NCI-H748 treated with DMSO at 0.1 percent for 48 hours (cell line): ENCODE measurements around the gene CACNA1S.

Experiments
- DNase-seq: peaks from one replicate; lab custom pipeline; 2025; lab: John Stamatoyannopoulos, UW

CACNA1S gene

DNA sequence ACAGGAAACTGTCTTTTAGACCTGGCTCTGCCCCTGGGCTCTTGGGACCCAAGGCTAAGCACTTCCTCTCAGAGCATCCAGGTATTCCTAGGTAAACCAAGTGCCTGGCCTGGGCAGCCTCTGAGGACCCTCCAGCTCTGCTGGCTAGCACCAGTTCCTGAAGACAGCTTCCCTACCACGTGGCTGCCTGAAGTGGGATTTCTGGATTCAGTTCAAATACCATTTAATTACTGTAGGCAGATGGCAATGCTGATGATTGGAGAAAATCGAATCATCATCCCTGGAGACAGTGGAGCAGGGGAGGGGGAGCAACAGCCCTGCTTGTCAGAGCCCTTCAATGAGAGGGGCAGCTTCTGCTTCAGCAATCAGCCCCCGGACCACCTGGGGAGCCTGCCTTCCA lies 100.6 kb downstream of the CACNA1S start:
- DNase-seq = no peak

DNA sequence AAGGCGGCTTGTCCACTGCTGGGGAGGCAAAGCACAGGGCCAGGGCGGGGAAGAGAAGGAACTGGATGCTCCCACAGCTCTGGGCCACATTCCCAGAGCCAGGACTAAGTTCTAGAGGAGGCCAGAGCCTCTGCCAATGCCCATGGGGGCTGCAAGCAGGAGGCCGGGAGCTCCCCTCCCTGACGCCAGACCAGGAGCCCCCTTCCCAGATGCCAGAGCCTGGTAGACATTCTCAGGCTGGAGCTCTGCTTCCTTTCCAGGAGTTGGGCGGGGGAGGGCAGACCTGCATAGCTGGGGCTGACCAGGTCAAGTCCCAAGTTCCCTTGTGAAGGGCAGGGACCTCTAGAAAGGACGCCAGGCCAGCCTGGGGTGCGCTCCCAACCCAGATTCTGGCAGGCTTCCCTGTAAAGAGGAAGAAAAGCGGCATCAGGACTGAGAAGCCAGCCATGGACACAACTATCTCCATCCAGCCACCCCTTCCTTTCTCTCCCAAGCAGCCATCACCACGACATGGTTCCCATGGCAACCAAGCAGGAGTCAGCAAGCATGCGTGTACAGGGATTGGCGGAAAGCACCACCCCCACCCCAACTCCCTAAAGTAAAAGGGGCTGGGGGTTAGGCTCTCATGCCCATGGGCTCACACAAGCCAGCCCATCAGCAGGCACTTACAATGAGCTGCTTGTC lies 102.1 kb downstream of the CACNA1S start:
- DNase-seq = no peak

- no peak for DNase-seq
These were observed 103.4 kb downstream of the CACNA1S start for GRCh38 chr1:201008666-201009360.

- no peak for DNase-seq
These were observed 104.7 kb downstream of the CACNA1S start for GRCh38 chr1:201007481-201007880.

DNA sequence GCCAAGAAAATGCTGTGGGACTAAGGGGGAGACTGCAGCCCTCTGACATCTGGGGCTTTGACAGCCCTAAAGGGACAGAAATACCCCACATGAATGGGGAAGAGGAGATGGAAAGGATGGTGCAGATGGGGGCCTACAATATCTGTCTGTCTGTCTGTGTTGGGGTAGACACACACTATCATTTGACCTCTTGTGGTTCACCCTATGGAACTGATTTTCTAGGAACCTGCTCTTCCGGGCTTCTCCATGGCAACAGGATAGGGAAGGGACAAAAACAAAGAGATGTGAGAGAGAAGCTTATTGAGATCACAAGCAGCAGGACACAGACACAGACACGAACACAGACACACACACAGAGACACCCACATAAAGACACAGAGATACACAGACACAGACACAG lies 105.8 kb downstream of the CACNA1S start:
- DNase-seq = no peak

DNA sequence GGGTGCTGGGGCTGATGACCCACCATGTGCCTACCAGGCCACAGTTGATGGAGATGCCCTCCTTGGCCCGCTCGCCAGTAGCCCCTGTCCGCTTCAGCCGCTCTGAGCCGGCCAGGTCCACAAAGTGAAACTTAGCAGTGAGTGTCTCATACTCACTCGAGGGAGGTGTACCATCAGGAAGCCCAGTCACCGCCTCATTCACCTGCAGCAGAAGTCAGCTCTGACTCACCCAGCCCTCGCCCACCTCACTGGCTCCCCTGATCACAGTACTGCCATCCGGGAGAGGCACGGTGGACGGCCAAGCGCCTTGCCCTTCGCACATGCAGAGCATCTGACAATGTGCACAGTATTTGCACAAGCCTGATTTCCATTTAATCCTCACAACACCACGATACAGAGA lies 107.5 kb downstream of the CACNA1S start:
- no peak for DNase-seq

DNA sequence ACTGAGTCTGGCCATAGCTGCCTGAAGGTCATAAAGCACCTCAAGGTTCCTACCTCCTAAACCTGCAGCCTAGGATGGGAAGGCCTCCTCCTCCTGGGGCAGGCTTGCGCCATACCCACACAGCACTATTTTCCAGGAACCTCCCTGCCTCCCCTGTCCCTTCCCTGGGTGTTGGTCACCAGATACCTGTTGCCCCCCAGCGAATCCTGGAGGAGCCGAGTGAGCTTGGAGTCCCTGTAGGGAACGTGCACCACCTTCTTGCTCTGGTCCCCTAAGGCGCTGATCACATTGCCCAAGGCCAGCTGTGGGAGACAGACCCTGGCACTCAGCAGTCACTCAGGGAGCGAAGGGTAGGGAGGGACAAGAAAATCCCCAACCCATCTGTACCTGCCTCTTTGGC lies 108.1 kb downstream of the CACNA1S start:
- no peak for DNase-seq

DNA sequence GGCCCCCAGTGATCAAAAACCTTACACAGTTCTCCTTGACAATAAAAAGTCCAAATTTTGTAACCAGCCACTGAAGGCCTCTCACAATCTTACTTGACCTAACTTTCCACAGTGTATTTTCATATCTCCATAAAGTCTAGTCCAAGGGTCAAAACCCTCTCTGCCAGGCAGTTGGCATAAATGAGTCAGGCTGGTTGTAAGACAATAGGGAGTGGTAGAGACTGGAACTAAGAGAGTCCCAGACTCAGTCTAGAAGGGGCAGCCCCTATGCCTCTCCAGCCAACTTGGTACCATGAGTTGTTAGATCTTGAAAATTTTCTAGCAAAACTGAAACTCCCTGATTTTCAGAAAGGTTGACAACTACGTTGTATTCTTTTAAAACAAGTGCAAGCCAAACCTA lies 109.7 kb downstream of the CACNA1S start:
- no peak for DNase-seq

GRCh38 chr1:201001962-201002361 lies 110.3 kb downstream of the CACNA1S start:
- DNase-seq = no peak

DNA sequence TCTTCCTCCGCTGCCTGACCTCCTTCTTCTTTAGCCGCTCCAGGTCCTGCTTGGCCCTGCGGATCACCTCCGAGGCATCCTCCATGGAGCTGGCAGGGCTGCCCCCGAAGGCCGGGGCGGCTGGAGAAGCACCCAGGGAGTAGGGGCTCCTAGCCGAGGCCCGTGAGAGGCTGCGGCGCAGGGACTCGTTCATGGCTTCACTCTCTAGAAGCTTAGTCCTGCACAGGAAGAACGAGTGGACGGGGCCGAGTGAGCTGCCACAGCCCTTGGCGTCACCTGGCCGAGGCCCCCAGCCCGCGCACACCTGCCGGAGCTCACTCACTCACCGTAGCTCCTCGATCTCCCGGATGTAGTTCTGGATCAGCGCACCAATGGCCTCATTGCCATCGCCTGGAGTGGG lies 111.8 kb downstream of the CACNA1S start:
- no peak for DNase-seq

DNA sequence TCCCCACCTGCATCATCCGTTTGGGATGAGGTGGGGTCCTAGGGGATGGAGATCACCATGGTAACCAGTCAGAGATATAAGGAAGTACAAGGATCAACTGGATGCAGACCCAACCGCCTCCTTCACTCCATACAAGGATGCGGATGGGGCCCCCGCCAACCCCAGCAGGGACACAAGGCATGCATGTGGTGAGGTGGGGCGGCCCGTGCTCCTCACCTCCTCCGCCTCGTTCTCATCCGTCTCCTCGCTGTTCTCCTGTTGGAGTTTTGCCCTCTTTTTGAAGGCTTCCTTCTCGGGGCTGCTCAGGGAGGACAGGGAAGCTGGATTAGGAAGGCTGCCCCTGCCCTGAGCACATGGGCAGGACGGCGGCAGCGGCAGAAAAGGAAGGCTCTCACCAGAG lies 112.6 kb downstream of the CACNA1S start:
- DNase-seq = no peak

- no peak for DNase-seq
These were observed 113.9 kb downstream of the CACNA1S start for GRCh38 chr1:200998323-200998722.

DNA sequence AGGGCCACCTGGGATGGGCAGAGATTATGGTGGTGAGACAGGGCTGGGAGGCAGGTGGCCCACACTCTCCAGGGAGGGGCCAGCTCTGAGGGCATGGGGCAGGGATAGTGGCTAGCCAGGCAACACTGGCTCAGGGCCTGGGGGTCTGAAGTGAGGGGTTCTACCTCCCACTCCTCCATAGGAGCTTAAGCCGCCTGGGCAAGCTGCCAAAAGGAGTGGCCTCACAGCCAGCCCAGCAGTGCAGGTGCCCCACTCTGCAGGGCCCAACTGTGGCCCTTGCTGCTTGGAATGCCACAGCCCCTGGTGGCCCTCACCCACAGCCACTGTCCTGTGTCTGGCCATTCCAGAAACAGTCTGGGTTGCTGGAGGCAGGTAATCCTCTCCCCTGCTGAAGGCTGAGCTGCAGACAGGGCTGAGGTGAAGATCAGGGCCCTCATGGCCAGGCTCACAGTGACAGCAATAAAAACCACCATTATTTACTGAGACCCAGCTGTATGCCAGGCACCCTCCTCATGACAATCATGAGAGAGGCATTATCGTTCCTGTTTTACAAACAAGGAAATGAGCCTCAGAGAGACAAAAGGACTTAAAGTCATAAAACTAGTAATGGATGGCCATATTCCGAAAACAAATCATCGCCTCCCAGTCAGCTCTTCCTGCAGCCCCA lies 119.7 kb downstream of the CACNA1S start:
- DNase-seq = peak; percentile 37

DNA sequence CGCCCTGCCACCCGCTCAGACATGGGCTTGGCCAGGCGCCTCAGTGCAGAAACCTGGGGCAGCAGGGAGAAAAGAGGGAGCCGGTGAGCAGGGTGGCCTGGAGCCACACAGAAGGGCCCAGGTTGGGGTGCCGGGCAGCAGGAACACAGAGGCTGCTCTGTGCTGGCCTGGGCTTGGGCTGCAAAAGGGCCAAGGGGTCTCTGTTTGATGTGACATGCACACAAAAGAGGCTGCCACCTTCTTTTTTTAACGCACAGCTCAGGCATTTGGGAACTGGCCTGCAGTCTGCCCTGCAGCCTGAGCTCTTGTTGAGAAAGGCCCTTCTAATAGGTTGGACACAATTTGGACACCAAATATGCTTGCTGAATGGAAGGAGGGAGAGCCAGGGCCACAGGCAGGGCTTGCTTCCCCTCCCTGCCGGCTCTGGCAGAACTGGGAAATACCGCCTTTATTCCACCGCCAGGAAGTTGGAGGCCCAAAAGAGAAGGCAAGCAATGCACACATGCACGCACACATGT lies 121.1 kb downstream of the CACNA1S start:
- DNase-seq = no peak

- no peak for DNase-seq
These were observed 122.1 kb downstream of the CACNA1S start for GRCh38 chr1:200990114-200990513.
